ENCODE data around the gene CALML5.

CALML5 gene

DNA sequence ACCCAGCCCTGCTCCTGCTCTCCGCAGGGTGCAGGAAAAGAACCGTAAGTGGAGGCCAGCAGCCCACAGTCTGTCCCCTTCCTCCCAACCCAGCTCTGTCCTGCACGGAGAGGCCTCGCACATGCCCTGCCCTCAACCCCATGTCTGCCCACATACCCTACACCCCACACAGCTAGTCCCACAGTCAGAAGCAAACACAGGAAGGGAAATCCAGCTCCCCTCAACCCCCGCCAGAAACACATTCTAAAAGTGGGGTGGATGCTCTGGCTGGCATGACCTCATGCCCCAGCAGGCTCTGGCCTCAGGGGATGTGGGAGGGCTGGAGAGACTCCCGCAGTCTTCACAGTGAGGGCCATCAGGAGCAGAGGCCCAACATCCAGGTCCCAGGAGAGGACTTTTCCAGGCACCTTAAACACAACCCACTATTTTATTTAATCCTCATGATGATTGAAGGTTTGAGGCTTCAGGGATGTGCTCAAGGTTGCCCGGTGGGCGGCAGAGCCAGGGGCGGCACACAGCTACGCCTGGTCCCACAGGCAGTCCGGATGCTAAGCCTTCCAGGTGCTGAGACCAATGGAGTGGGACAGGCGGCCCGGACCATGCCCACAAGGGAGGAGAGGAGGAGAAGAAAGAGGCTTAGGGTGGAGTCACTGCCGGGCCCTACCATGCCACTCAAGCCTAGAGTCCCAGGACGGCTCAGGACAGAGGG, 29.9 kb downstream of the CALML5 start:
- TF ChIP-seq, protein P1, sequence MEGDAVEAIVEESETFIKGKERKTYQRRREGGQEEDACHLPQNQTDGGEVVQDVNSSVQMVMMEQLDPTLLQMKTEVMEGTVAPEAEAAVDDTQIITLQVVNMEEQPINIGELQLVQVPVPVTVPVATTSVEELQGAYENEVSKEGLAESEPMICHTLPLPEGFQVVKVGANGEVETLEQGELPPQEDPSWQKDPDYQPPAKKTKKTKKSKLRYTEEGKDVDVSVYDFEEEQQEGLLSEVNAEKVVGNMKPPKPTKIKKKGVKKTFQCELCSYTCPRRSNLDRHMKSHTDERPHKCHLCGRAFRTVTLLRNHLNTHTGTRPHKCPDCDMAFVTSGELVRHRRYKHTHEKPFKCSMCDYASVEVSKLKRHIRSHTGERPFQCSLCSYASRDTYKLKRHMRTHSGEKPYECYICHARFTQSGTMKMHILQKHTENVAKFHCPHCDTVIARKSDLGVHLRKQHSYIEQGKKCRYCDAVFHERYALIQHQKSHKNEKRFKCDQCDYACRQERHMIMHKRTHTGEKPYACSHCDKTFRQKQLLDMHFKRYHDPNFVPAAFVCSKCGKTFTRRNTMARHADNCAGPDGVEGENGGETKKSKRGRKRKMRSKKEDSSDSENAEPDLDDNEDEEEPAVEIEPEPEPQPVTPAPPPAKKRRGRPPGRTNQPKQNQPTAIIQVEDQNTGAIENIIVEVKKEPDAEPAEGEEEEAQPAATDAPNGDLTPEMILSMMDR (IDR thresholded peaks at IDR 0.05; ENCODE audit: low read depth, low read length): no peak
- no peak overlapping the region for H3K4me3 ChIP-seq (ENCODE audit: low read depth, low read length)
- in situ Hi-C loops (cut with HindIII; ENCODE audit: low sequenced_read_pairs): no loop called here
- DNase-seq (ENCODE audit: low read depth, low spot score): no peak

DNA sequence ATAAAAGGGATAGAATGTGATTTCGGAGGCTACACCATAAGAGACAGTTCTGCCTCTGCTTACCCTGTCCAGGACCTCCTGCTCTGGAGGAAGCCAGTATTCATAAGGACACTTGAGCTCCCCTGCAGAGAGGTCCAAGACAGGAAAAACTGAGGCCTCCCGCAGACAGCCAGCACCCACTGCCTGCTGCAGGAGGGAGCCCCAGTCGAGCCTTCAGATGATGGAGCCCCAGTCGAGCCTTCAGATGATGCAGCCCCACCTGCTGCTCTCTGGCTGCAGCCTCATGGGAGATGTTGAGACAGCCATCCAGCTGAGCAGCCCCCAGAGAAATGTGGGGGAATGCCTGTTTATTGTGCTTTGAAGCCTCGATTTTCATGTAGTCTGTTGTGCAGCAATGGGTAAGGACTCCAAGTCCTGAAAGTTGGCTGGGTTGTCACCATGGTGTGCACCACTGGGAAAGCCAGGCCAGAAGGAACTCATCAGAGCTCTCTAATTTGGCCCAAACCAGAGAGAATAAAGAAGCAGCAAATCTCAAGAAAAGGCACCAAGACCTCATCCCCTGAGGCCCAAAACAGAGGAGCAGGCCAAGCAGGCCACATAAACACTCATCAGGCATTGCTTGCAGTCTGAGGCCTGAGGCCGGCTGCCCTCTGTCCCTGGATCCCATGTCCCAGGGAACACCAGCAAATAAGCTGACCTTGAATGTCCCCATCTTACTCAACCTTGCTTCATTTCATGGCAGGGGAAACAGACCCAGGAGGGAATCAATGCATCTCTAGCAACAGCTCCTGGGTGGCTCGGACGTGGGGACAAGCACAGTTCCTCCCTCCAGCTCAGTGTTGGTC, 30.9 kb downstream of the CALML5 start:
- in situ Hi-C loops (cut with HindIII; ENCODE audit: low sequenced_read_pairs): no loop called here
- no peak for DNase-seq (ENCODE audit: low read depth, low spot score)
- H3K4me3 ChIP-seq (ENCODE audit: low read depth, low read length): no peak overlapping the region
- TF ChIP-seq, protein P1 (IDR thresholded peaks at IDR 0.05; ENCODE audit: low read depth, low read length): no peak

DNA sequence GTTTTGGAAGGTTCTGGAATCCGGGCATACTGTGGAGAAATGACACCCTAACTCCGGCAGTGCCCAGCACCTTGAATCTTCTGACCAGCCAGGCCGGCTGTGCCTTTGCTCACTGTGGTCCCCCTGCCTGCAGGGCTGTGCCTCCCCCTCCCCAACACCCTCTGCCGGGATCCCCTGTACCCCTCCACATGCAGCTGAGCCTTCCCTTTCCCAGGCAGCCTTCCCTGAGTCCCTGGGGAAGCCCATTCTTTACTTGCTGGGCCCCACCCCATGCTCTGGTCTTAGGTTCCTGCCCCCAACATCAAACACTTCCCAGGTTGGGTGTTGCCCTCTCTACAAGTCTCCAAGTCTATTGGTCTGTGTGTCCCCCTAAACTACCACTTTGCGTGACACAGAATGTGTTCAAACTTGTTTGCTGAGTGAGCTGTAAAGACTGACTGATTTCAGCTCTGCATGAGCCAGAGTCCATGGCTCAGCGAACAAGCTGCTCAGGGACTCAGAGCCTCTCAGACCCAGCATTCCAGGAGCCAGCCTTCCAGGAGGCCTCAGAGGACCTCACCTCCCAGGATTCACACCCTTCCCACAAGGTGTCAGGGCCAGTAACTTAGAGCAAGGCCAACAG, 31.6 kb downstream of the CALML5 start:
- H3K4me3 ChIP-seq (ENCODE audit: low read depth, low read length): no peak overlapping the region
- in situ Hi-C loops (cut with HindIII; ENCODE audit: low sequenced_read_pairs): no loop called here
- TF ChIP-seq, protein P1 (IDR thresholded peaks at IDR 0.05; ENCODE audit: low read depth, low read length): no peak
- no peak for DNase-seq (ENCODE audit: low read depth, low spot score)

DNA sequence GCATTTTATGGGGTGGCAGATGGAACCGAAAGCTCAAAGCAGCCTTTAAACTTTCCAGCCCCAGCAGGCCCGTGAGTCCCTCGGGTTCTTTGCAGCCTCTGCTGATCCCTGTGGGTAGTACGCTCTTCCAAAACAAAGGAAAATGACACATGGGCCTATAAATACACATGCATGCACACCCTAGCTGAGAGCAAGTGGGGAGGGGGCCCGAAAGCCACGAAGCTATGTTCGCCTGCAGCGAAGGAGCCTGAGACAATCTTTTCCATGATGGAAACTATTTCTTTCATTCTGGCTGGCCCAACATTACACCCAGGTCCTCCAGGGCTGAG, 32.2 kb downstream of the CALML5 start:
- TF ChIP-seq, protein P1 (IDR thresholded peaks at IDR 0.05; ENCODE audit: low read depth, low read length): no peak
- no peak for DNase-seq (ENCODE audit: low read depth, low spot score)
- H3K4me3 ChIP-seq (ENCODE audit: low read depth, low read length): no peak overlapping the region
- in situ Hi-C loops (cut with HindIII; ENCODE audit: low sequenced_read_pairs): no loop called here

DNA sequence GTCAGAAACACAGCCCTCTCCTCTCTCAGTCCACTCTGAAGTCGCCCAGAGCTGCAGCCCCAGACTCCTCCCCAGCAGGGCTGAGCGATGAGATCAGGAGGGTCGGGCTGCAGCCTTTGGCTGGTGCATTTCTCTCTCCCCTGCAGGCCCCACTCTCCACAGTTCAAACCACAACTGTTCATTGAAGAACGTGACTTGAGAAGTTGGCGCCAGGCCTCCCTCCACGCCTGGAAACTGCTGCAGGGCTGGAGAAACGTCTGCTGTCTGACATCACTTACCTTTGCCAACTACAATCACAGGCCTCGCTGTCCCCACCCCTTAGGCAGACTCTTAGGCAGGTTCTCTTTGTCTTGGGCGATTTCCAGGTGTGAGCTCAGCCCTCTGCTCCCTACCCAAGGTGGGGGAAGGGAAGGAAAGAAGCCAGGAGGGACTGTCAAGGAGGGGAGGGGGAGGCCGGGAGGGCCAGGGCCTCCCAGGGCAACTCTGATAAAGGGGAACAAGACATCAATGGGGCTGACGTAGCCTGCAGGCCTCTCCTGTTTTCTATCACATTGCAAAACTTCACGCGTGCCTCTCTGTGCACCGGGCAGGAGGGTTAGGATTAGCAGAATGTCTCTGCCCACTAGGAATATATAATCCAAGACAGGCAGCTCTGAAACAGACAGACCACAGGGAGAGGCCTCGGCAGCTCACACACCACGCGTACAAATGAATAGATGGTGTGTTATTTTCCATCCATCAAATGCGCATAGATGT, 32.7 kb downstream of the CALML5 start:
- in situ Hi-C loops (cut with HindIII; ENCODE audit: low sequenced_read_pairs): no loop called here
- DNase-seq (ENCODE audit: low read depth, low spot score): peak; percentile 82
- TF ChIP-seq, protein P1 (IDR thresholded peaks at IDR 0.05; ENCODE audit: low read depth, low read length): no peak
- H3K4me3 ChIP-seq (ENCODE audit: low read depth, low read length): no peak overlapping the region

DNA sequence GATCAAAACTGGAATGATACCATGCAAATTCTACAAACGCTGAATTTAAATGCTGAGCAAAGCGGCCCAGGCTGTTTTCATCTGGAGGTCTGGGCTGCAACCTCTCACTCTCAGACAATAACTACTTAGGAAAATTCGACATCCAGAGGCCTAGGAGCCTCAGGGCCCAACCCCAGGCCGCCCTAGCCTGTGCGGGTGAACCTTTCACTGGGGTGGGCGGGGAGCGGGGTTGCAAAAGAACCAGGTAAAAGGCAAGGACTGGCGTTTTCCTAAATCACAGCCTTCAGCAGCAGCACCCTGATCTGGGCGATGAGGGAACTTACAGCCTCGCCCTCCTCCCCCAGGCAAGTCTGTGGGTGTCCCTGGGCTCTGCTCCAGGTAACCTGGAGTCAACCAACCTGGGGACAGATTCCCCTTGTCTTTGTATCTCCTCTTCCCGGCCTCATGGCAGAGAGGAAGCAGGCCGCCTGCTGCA, 33.4 kb downstream of the CALML5 start:
- no peak overlapping the region for H3K4me3 ChIP-seq (ENCODE audit: low read depth, low read length)
- in situ Hi-C loops (cut with HindIII; ENCODE audit: low sequenced_read_pairs): no loop called here
- TF ChIP-seq, protein P1 (IDR thresholded peaks at IDR 0.05; ENCODE audit: low read depth, low read length): no peak
- DNase-seq (ENCODE audit: low read depth, low spot score): no peak
